ENCODE measurements around the gene SLC2A1.

The SLC2A1 gene

GRCh38 chr1:42933060-42933586 is 25.5 kb downstream of the SLC2A1 start:
- H3K9me3 Mint-ChIP-seq = no peaks in the 10 kb centered on the region
- H3K27ac Mint-ChIP-seq = peak overlapping the region; percentile 96
- DNase-seq (ENCODE audit: low spot score in 2 of 2) = no peak
- ATAC-seq = no peak
- H3K4me3 Mint-ChIP-seq = peak overlapping the region; percentile 93
- peaks cover 98% of the 10 kb centered on the region for H3K4me1 Mint-ChIP-seq
- peaks cover 100% of the 10 kb centered on the region for H3K36me3 Mint-ChIP-seq

DNA sequence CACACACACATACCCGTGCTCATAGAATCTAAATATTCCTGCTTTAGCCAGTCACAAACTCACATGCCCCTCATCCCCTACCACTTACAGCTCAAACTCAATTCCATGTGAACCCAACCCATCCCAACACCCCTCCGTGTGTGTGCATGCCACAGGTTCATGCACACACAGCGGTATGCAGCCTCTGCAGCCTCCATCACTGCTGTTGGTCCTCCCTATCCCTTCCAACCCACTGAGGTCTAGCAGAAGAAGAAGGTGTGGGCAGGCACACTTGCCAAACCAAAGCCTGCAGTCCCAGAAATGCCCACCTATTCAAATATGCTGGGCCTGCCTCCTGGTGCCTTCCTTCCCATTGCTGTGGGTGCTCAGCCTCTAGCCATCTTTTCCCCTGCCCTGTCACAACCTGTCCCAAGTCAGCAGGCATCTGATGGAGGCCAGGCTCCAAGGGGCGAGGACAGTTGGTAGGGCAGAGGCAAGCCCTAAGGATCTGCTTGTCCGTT is 26.2 kb downstream of the SLC2A1 start:
- Mint-ChIP-seq H3K27ac (peak overlapping the region; percentile 96), H3K4me3 (peak overlapping the region; percentile 93), H3K4me1 (peaks cover 98% of the 10 kb centered on the region), H3K36me3 (peaks cover 100% of the 10 kb centered on the region), H3K9me3 (no peaks in the 10 kb centered on the region)
- DNase-seq (ENCODE audit: low spot score in 2 of 2) (no peak), ATAC-seq (peak; percentile 6)

- DNase-seq (ENCODE audit: low spot score in 2 of 2) (peak; percentile 66 to 92), ATAC-seq (peak; percentile 84)
- Mint-ChIP-seq H3K4me3 (peak overlapping the region; percentile 93), H3K4me1 (peaks cover 98% of the 10 kb centered on the region), H3K9me3 (no peaks in the 10 kb centered on the region), H3K36me3 (peaks cover 100% of the 10 kb centered on the region), H3K27ac (peak overlapping the region; percentile 96)
Observed at GRCh38 chr1:42931911-42932422, 26.7 kb downstream of the SLC2A1 start.

DNA sequence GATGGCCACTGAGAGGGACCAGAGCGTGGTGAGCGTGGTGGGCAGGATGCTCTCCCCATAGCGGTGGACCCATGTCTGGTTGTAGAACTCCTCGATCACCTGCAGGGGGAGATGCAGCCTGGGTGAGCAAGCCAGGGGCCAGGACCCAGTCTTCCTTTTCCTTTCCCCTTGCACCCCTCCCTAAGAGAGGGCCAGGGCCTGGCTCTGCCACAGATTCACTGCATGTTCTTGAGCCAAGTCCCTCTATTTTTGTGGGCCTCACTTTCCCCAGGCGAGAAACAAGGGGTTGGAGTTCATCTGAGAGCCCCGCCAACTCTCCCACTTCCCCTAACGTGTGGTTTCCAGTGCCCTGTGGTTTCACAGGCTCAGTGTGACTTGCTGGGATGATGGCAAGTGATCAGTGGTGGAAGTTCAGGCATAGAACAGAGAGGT is 27.5 kb downstream of the SLC2A1 start:
- Mint-ChIP-seq H3K27ac (peak overlapping the region; percentile 96), H3K4me3 (peak overlapping the region; percentile 93), H3K9me3 (no peaks in the 10 kb centered on the region), H3K4me1 (peaks cover 93% of the 10 kb centered on the region), H3K36me3 (peaks cover 100% of the 10 kb centered on the region)
- DNase-seq (ENCODE audit: low spot score in 2 of 2) (peak in 1 of 2 donors; percentile 80), ATAC-seq (peak; percentile 47)

- Mint-ChIP-seq H3K36me3 (peaks cover 100% of the 10 kb centered on the region), H3K4me3 (peak overlapping the region; percentile 93), H3K4me1 (peaks cover 90% of the 10 kb centered on the region), H3K27ac (peak overlapping the region; percentile 96), H3K9me3 (no peaks in the 10 kb centered on the region)
- ATAC-seq (no peak), DNase-seq (ENCODE audit: low spot score in 2 of 2) (no peak)
Observed at GRCh38 chr1:42930178-42931107, 28.2 kb downstream of the SLC2A1 start.

DNA sequence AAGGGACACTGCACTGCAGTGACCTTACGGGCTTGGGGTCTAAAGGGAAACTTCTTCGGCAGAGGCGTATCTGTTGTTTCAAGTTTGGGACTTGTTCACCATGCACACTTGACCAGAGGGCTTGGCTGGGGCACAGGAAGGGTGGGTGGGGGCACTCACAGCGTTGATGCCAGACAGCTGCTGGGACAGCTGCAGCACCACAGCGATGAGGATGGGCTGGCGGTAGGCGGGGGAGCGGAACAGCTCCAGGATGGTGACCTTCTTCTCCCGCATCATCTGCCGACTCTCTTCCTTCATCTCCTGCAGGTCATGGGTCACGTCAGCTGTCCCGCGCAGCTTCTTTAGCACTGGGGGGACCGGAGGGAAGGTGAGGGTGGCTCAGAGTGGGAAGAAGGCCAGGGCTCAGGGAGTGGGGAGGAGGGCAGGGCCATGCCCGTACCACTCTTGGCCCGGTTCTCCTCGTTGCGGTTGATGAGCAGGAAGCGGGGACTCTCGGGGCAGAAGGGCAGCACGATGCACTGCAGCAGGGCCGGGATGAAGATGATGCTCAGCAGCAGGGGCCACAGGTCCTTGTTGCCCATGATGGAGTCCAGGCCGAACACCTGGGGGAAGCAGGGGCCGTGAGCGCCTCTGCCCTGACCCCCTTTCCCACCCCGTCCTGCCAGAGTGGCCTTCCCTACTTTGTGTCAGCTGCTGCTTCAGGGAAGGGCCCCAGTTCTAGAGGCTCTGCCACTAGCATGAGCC is 29.1 kb downstream of the SLC2A1 start:
- Mint-ChIP-seq H3K27ac (peak overlapping the region; percentile 96), H3K4me3 (peak overlapping the region; percentile 93), H3K36me3 (peaks cover 100% of the 10 kb centered on the region), H3K9me3 (no peaks in the 10 kb centered on the region), H3K4me1 (peaks cover 90% of the 10 kb centered on the region)
- no peak for DNase-seq (ENCODE audit: low spot score in 2 of 2)
- no peak for ATAC-seq

- peak overlapping the region; percentile 37 for H3K4me3 Mint-ChIP-seq
- DNase-seq (ENCODE audit: low spot score in 2 of 2) (no peak), ATAC-seq (no peak)
- peak overlapping the region; percentile 96 for H3K27ac Mint-ChIP-seq
- peaks cover 90% of the 10 kb centered on the region for H3K4me1 Mint-ChIP-seq
- H3K36me3 Mint-ChIP-seq = peaks cover 100% of the 10 kb centered on the region
- H3K9me3 Mint-ChIP-seq = no peaks in the 10 kb centered on the region
Observed at GRCh38 chr1:42928859-42929258, 29.8 kb downstream of the SLC2A1 start.

GRCh38 chr1:42927920-42928505 is 30.7 kb downstream of the SLC2A1 start:
- no peak overlapping the region for H3K4me3 Mint-ChIP-seq
- DNase-seq (ENCODE audit: low spot score in 2 of 2) = no peak
- peak overlapping the region; percentile 96 for H3K27ac Mint-ChIP-seq
- peaks cover 100% of the 10 kb centered on the region for H3K36me3 Mint-ChIP-seq
- no peaks in the 10 kb centered on the region for H3K9me3 Mint-ChIP-seq
- H3K4me1 Mint-ChIP-seq = peaks cover 89% of the 10 kb centered on the region
- ATAC-seq = no peak

DNA sequence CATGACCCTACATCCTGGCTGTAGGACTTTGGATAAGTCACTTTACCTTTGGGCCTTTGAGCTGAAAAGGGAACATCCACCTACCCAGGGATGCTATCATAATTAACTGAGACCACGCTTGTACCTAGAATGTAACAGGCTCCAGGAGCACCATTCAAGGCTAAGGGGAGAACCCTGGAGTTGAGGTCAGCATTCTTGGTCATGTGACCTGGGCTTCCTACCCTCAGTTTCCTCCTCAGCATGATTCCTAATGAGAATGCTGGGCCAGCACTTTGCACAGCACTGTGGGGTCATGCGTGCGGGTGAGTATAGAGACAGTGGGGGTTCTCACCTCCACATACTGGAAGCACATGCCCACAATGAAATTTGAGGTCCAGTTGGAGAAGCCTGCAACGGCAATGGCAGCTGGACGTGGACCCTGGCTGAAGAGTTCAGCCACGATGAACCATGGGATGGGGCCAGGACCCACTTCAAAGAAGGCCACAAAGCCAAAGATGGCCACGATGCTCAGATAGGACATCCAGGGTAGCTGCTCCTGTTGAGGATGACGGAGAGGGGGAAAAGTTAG is 31.3 kb downstream of the SLC2A1 start:
- DNase-seq (ENCODE audit: low spot score in 2 of 2) (no peak), ATAC-seq (no peak)
- Mint-ChIP-seq H3K36me3 (peaks cover 99% of the 10 kb centered on the region), H3K9me3 (no peaks in the 10 kb centered on the region), H3K4me1 (peaks cover 89% of the 10 kb centered on the region), H3K27ac (peak overlapping the region; percentile 90), H3K4me3 (no peak overlapping the region)

DNA sequence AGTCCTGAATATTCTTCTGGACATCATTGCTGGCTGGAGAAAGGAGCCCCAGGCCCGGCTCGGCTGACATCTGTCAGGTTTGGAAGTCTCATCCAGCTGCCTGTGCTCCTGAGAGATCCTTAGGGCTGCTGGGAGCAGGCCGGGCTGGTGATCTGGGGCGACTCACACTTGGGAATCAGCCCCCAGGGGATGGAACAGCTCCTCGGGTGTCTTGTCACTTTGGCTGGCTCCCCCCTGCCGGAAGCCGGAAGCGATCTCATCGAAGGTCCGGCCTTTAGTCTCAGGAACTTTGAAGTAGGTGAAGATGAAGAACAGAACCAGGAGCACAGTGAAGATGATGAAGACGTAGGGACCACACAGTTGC is 31.8 kb downstream of the SLC2A1 start:
- Mint-ChIP-seq H3K27ac (peak overlapping the region; percentile 90), H3K36me3 (peaks cover 99% of the 10 kb centered on the region), H3K9me3 (no peaks in the 10 kb centered on the region), H3K4me3 (no peak overlapping the region), H3K4me1 (peaks cover 85% of the 10 kb centered on the region)
- DNase-seq (ENCODE audit: low spot score in 2 of 2) (no peak), ATAC-seq (no peak)

- no peak overlapping the region for H3K4me3 Mint-ChIP-seq
- no peaks in the 10 kb centered on the region for H3K9me3 Mint-ChIP-seq
- peaks cover 99% of the 10 kb centered on the region for H3K36me3 Mint-ChIP-seq
- ATAC-seq = no peak
- H3K4me1 Mint-ChIP-seq = peaks cover 80% of the 10 kb centered on the region
- H3K27ac Mint-ChIP-seq = peak overlapping the region; percentile 90
- no peak for DNase-seq (ENCODE audit: low spot score in 2 of 2)
Observed at GRCh38 chr1:42926235-42926878, 32.3 kb downstream of the SLC2A1 start.

- no peak for ATAC-seq
- Mint-ChIP-seq H3K36me3 (peaks cover 95% of the 10 kb centered on the region), H3K9me3 (no peaks in the 10 kb centered on the region), H3K4me3 (peak overlapping the region; percentile 71), H3K4me1 (peaks cover 67% of the 10 kb centered on the region), H3K27ac (peak overlapping the region; percentile 90)
- no peak for DNase-seq (ENCODE audit: low spot score in 2 of 2)
Observed at GRCh38 chr1:42924851-42925760, 33.6 kb downstream of the SLC2A1 start.

DNA sequence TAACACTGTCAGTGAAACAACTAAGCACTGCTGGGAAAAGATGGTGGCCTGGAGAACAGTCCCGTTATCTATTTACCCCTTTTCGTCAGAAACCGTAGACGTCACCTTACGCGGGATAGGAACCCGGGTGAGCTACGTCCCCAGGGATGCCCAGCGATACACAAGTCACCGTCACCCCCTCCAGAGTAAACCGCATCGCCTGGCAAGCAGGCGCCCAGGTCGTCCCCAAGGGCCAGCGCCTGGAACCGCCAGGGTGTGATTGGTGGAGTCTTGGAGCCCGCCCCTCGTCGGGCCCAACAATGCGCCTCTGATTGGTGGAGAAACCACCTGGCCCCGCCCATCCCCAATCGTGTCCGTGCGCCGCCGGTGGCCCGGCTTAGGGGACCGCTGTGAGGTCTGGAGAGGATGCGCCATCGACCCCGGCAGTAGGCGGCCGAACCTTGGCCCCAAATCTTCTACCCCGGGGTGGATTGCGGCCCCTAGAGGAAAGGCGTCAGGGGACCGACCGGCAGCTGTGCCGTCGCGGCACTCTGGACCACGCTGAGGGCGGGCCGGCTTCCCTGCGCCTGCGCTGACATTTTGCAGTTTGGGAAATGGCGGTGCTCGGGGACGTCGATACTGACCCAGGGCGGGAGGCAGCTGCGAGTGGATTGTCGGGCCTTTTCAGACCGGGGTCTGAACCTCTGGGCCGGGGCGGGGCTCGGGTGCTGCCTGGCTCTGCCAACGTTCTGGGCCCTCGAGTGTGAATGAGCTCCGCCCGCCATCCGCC is 34.4 kb downstream of the SLC2A1 start:
- Mint-ChIP-seq H3K9me3 (no peaks in the 10 kb centered on the region), H3K36me3 (peaks cover 91% of the 10 kb centered on the region), H3K27ac (peak overlapping the region; percentile 90), H3K4me3 (peak overlapping the region; percentile 71), H3K4me1 (peaks cover 61% of the 10 kb centered on the region)
- peak; percentile 91 to 97 for DNase-seq (ENCODE audit: low spot score in 2 of 2)
- peak; percentile 89 for ATAC-seq

Measured in stimulated activated effector memory CD8-positive, alpha-beta T cell treated with anti-CD3 and anti-CD28 coated beads, Interleukin-12 subunit alpha, Interleukin-12 subunit beta, amount 100 ng/mL, for 72 hours (primary cell).